ENCODE results near the gene SPATC1L.

Gene SPATC1L

DNA sequence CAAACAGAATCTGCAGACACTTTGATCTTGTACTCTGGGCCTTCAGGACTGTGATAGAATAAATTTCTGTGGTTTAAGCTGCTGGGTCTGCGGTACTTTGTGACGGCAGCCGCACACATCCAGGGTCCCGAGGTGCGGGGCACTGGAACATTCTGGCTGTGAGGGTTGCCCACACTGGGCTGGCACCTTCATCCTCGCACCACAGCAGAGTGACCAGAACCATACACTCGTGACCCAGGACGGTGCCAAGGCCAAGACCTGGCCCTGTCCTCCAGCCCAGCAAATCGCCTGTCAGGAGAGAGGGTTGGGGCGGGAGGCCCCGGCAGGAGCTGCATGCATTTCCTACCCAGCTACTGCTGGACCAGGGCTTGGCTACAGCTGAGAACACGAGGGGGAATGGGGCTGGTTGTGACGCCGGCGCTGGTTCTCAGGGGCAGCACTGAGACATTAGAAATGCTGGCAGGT lies 26.2 kb downstream of the SPATC1L start:
- TF ChIP-seq, protein P1, sequence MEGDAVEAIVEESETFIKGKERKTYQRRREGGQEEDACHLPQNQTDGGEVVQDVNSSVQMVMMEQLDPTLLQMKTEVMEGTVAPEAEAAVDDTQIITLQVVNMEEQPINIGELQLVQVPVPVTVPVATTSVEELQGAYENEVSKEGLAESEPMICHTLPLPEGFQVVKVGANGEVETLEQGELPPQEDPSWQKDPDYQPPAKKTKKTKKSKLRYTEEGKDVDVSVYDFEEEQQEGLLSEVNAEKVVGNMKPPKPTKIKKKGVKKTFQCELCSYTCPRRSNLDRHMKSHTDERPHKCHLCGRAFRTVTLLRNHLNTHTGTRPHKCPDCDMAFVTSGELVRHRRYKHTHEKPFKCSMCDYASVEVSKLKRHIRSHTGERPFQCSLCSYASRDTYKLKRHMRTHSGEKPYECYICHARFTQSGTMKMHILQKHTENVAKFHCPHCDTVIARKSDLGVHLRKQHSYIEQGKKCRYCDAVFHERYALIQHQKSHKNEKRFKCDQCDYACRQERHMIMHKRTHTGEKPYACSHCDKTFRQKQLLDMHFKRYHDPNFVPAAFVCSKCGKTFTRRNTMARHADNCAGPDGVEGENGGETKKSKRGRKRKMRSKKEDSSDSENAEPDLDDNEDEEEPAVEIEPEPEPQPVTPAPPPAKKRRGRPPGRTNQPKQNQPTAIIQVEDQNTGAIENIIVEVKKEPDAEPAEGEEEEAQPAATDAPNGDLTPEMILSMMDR (IDR thresholded peaks at IDR 0.05; ENCODE audit: low read depth, low read length, missing control alignments): no peak
- no peak overlapping the region for H3K4me3 ChIP-seq (replicated peaks; ENCODE audit: low read depth, low read length)
- DNase-seq (ENCODE audit: extremely low read depth, low read depth): no peak

DNA sequence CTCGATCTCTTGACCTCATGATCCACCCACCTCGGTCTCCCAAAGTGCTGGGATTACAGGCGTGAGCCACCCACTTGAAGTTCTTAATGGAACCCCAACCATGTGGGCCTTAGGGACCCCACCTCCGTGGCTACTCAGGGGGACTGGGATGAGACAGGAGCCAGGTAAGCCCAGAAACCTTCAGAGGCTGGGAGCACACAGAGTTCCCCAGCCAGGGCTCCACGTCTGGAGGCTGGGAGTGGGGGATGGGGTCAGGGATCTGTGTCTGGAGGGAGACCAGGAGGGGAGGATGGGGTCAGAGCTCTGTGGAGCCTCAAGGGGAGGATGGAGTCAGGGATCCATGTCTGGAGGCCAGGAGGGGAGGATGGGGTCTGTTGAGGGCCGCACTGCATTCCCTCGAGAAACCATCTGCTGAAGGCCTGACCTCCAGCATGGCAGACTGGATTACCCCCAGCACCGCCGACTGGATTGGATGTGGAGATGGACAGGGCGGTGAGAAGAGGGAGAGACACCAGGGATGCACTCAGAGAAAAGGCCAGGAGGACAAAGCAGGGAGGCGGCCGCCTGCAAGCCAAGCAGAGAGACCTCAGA lies 26.8 kb downstream of the SPATC1L start:
- TF ChIP-seq, protein P1 (IDR thresholded peaks at IDR 0.05; ENCODE audit: low read depth, low read length, missing control alignments): no peak

DNA sequence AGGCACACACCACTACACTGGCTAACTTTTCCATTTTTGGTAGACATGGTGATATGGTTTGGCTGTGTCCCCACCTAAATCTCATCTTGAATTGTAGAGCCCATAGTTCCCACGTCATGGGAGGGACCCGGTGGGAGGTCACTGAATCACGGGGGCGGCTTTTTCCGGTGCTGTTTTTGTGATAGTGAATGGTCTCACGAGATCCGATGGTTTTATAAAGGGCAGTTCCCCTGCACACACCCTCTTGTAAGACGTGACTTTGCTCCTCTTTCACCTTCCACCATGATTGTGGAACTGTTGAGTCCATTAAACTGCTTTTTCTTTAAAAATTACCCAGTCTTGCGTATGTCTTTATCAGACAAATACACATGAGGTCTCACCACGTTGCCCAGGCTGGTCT lies 27.6 kb downstream of the SPATC1L start:
- H3K4me3 ChIP-seq (replicated peaks; ENCODE audit: low read depth, low read length): no peak overlapping the region
- TF ChIP-seq, protein P1 (IDR thresholded peaks at IDR 0.05; ENCODE audit: low read depth, low read length, missing control alignments): no peak
- no peak for DNase-seq (ENCODE audit: extremely low read depth, low read depth)

More for the DNA sequence above, 26.8 kb downstream of the SPATC1L start:
- DNase-seq (ENCODE audit: extremely low read depth, low read depth): no peak
- no peak overlapping the region for H3K4me3 ChIP-seq (replicated peaks; ENCODE audit: low read depth, low read length)

DNA sequence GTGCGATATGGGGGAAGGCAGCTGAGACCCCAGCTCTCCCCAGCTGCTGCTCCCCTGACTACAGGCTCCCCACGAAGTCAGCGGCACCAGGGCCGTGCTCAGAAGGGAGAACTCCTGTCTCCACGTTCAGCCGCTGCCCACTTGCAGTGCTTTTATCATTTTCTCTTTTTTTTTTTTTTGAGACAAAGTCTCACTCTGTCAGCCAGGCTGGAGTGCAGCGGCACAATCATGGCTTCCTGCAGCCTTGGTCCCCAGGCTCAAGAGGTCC lies 27.9 kb downstream of the SPATC1L start:
- DNase-seq (ENCODE audit: extremely low read depth, low read depth): no peak
- H3K4me3 ChIP-seq (replicated peaks; ENCODE audit: low read depth, low read length): no peak overlapping the region
- TF ChIP-seq, protein P1 (IDR thresholded peaks at IDR 0.05; ENCODE audit: low read depth, low read length, missing control alignments): no peak

DNA sequence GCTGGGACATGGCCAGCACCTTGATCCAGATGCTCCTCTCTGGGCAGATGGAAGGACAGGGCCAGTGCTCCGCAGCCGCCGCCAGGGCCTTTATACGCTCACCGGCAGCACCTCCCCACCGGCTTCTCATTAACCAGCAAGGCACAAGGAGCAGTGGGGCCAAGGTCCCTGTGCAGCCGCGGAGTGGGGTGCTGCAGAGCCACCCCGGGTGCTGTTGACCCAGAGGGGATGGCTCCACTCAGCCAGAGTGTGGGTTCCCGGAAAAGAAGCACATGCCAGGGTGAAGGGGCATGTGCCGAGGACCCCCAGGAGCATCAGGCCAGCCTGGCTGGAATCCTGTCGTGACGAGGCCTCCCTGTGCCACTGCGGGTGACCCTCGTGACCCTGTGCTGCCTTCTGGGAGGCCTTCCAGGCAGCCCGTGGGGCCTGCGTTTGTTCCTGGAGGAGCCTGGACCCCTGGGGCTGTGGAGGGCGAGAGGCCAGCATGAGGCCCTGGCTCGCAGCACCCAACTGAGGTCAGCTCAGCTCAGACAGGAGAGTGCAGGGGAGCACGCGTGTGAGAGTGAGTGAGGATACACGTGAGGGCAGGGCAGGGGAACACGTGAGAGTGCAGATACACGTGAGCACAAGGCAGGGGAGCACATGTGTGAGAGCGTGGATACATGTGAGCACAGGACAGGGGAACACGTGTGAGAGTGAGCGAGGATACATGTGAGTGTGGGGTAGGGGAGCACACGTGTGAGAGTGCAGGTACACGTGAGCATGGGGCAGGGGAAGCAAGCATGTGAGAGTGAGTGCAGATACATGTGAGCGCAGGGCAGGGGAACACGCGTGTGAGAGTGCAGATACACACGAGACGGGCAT lies 28.5 kb downstream of the SPATC1L start, which contains the start of gene FTCD:
Gene FTCD, minus strand, starts transcription at position 66 of the 864 bp plus-strand sequence. Its CDS starts 56 bp downstream, at position 10.
- no peak for DNase-seq (ENCODE audit: extremely low read depth, low read depth)
- H3K4me3 ChIP-seq (replicated peaks; ENCODE audit: low read depth, low read length): no peak within 1 kb of the TSS
- TF ChIP-seq, protein P1 (IDR thresholded peaks at IDR 0.05; ENCODE audit: low read depth, low read length, missing control alignments): no peak

DNA sequence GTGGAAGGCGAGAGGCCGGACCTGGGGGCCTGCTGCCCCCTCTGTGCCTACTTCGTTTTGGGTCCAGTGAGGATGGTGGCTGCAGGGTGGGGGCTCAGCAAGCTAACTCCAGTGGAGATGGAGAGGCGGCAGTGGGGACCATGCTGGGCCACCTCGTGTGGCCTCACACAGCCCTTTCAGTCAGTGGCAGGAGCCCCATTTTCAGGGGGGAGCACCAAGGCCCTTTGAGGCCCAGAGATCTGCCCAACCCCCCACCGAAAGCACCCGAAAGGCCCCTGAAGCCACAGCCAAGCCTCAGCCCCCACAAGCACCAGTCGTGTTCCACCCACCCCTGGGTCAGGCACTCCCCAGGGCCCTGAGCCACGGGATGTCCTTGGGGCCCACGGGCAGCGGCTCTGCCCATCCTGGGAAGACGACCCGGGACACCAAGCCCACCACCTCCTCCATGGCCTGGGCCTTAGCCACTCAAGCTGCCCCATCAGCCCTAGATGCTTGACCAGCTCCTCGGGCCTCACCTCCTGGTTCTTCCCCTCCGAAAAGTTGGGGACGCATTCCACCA lies 29.2 kb downstream of the SPATC1L start:
- H3K4me3 ChIP-seq (replicated peaks; ENCODE audit: low read depth, low read length): no peak overlapping the region
- DNase-seq (ENCODE audit: extremely low read depth, low read depth): no peak
- TF ChIP-seq, protein P1 (IDR thresholded peaks at IDR 0.05; ENCODE audit: low read depth, low read length, missing control alignments): no peak

Data from HFF-Myc (cell line).